ENCODE measurements around the gene PTCH1. TPM values are rescaled to one million over a fixed set of nuclear protein-coding genes. Genes with fewer than 3 reads are reported as not detected.

PTCH1 gene
- total RNA-seq, 1 donor from 2014 or later = 57.9 TPM

DNA sequence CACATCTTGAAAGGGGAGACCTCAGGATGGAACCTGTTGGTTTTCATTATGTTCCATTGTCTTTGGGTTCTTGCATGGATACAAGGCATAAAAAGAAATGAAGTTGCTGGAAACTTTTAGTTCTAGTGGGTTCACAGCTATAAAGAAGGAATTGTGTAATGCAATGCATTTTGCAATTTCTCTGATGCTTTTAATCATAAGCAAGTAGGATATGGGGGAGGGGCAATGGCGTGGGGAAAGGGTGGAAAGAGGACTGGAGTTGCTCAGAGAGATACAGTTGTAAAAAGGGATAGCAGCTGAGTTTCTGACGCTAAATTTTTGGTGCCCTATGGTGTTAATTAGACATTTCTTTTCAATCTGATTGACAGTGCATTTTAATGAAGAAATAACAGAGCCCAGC lies 110.7 kb downstream of the PTCH1 start:
- DNase-seq (ENCODE audit: low spot score) = no peak

GRCh38 chr9:95399261-95399660 lies 117.5 kb downstream of the PTCH1 start:
- DNase-seq (ENCODE audit: low spot score) = no peak

Other genes starting within 250 kb of the PTCH1 start
- gene FANCC, start 199.3 kb downstream of the PTCH1 start, total RNA-seq = 18.9 TPM